HG02885 (cell line): ENCODE measurements around the gene NANOGP8.

Experiments
- ATAC-seq: cut with Tn5 transposase; IDR thresholded peaks from one replicate; pipeline ENCODE4 v1.9.1; 2021; ENCODE audit warnings: mild to moderate bottlenecking; ENCODE audit not compliant: unreplicated experiment, poor library complexity

The NANOGP8 gene

GRCh38 chr15:35061825-35062737, 23.0 kb downstream of the NANOGP8 start:
- no peak for ATAC-seq

- ATAC-seq: no peak
Observed at GRCh38 chr15:35061161-35061824, 23.8 kb downstream of the NANOGP8 start.

GRCh38 chr15:35060591-35060990, 24.5 kb downstream of the NANOGP8 start:
- no peak for ATAC-seq

- ATAC-seq: no peak
Observed at GRCh38 chr15:35058534-35059054, 26.5 kb downstream of the NANOGP8 start.

GRCh38 chr15:35055416-35056105, 29.5 kb downstream of the NANOGP8 start:
- no peak for ATAC-seq

- no peak for ATAC-seq
Observed at GRCh38 chr15:35054380-35054779, 30.7 kb downstream of the NANOGP8 start.

GRCh38 chr15:35047996-35048395, 37.1 kb downstream of the NANOGP8 start:
- ATAC-seq: no peak

- no peak for ATAC-seq
Observed at GRCh38 chr15:35047528-35047927, 37.6 kb downstream of the NANOGP8 start.

GRCh38 chr15:35043373-35044095, 41.6 kb downstream of the NANOGP8 start:
- no peak for ATAC-seq

GRCh38 chr15:35040339-35041255, 44.5 kb downstream of the NANOGP8 start:
- no peak for ATAC-seq

GRCh38 chr15:35038626-35039451, 46.3 kb downstream of the NANOGP8 start:
- ATAC-seq: no peak
